HG03135 (cell line): Measurements from ENCODE around the gene NR3C1.

ENCODE experiments used
- ATAC-seq: cut with Tn5 transposase; IDR thresholded peaks from one replicate; pipeline ENCODE4 v1.9.1; 2021; ENCODE audit warnings: mild to moderate bottlenecking, moderate library complexity; ENCODE audit not compliant: unreplicated experiment

The NR3C1 gene

GRCh38 chr5:143403593-143404415, at the start of gene NR3C1:
TSS of gene NR3C1 (minus strand) at chr5:143403686. CDS start at chr5:143400839, 2,847 bp downstream.
- ATAC-seq: peak; percentile 58

DNA sequence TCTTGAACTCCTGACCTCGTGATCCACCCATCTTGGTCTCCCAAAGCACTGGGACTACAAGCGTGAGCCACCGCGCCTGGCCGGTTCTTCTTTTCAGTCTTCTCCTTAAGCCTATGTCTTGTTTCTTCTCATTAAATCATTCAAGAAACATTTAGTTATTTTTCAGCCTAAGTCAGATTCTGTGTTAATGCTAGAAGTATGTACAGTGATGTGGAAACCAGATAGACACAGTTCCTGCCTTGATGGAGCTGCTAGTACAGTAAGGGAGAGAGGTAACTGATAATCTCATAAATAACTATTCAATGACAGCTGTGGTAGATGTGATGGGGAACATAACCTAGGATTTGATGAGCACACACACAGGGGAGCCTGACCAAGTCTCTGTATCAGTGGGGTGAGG, 46.3 kb upstream of the NR3C1 start:
- no peak for ATAC-seq

GRCh38 chr5:143448518-143448917, 45.0 kb upstream of the NR3C1 start:
- no peak for ATAC-seq

GRCh38 chr5:143447983-143448382, 44.5 kb upstream of the NR3C1 start:
- no peak for ATAC-seq

DNA sequence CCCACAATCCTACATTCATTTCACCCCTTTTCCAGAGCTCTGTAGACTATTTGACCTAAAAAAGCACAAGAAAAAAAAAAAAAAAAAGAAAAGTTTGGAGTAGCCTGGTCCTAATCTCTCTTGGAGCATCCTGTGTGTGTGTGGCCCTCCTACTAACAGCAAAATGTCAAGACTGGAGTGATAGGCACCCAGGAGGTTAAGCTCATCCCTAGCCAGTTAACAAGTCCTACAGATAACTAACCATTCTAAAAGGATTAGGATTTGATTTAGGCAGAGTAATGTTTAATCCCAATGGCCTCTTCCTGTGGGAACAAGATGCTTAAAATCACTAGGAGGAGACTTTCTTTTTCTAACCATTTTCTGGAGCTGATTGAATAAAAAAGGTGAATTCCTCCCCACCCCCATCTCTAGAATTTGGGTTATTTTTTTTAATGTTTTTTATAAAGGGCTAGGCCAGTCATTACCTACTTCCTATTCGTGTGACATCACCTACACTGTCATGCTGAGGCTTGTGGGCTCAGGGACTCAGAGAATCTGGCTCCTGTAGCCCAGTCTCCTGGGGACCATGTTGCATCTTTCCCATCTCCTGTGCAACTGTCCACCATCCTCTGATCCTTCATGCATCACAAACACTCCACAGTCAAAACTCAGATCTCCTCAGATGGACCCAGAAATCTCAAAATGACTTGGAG, 43.2 kb upstream of the NR3C1 start:
- no peak for ATAC-seq

DNA sequence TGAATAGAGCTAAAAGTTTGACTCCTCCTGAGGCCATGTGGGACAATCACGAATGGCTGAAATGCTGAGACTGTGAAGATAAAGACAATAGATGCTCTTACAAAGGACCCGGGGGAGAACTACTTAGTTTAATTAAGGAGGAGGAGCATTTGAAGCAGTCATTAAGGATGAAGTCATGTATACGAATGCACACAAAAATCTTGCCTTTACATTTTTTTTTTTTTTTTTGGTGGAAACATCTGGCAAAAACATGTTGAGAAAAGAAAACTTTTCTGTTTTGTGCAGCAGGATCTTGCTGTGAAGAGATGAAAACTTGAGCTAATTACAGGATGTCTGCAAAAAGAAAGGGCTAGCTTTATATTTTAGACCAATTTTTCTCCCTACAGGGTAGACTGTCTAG, 42.3 kb upstream of the NR3C1 start:
- ATAC-seq: no peak

DNA sequence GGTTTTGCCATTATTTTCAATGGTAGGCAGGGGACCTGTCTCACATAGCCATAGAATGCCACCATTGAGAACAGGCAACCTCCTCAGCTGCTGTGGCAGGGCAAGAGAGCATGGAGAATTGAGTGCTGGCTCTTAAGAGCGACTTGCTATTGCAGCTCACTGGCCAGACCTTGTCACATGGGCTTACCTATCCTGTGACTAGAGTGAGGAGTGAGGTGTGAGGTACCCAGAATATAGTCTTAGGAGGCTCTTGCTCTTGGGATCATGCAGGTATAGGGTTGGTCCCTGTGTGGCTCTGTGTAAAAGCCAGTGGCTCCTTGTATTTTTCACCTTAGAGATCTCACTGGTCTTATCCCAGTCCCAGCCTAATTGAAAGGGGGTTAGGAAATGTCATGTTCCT, 39.8 kb upstream of the NR3C1 start:
- no peak for ATAC-seq

DNA sequence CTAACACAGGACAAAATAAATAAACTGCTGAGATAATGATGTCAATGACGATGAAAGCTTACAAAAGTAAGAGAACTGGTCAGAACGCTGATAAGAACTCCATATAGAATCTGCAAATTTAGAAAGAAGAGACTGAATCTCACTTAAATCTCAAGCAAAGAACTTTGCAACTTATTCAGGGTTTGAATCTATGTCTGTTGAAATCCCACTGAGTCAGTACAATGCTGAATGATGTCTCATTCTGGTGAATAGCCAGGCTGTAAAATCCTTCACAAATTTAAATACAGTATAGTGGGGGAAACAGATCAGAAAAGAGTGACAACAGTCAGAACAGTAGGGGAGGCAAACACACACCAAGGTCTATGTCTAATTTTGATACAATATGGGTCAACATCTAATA, 38.9 kb upstream of the NR3C1 start:
- no peak for ATAC-seq

DNA sequence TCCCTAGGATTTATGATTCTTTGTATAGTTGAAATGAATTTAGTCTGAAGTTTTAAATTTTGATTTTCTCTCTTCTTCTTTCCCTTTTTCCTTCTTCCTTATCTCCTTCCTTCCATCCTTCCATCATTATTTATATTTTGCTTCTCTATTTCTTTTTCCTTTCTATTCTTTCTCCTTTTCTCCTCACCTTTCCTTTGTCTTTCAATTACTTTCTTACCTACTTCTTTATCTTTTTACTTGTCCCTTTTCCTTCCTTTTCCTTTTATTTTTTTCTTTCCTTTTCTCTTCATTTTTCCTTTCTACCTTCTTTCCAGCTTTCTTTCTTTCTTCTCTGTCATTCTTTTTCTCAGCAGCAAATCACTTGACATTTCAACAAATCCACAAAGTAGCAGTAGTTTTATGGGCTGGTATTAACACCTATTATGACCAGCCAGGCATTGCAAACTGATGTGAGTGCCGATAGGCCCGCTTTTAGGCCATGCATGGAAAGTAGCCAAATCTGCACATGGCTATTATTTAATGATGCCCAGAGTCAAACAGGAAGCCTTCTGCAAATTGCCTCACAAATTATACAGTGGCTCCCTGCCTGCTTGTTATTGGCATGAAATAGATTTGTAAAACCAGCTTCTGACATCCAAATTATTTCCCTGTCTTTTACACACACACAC, 37.1 kb upstream of the NR3C1 start:
- ATAC-seq: no peak

- ATAC-seq: no peak
Observed at GRCh38 chr5:143437666-143438273, 34.3 kb upstream of the NR3C1 start.

GRCh38 chr5:143436871-143437270, 33.4 kb upstream of the NR3C1 start:
- ATAC-seq: no peak

- peak; percentile 82 for ATAC-seq
Observed at GRCh38 chr5:143435210-143435657, 31.7 kb upstream of the NR3C1 start.

- ATAC-seq: peak; percentile 37
Observed at GRCh38 chr5:143434261-143435209, 31.0 kb upstream of the NR3C1 start.

DNA sequence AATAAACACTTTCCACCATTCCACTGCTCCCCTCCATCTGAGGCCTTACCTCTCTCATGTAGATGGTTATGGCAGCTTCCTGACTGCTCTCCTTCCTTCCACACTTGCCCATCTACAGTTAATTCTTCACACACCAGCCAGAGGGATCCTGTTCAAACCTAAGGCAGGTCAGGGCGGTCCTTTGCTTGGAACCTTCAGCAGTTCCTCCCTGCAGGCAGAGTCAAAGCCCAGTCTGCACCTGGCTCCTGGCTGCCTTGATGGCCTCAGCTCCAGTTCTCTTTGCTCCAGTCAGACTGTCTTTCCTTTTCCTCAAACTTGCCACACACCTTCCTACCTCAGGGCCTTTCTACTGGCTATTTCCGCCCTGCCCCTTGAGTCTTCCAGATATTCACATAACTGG, 30.2 kb upstream of the NR3C1 start:
- no peak for ATAC-seq

GRCh38 chr5:143432658-143433239, 29.3 kb upstream of the NR3C1 start:
- no peak for ATAC-seq

DNA sequence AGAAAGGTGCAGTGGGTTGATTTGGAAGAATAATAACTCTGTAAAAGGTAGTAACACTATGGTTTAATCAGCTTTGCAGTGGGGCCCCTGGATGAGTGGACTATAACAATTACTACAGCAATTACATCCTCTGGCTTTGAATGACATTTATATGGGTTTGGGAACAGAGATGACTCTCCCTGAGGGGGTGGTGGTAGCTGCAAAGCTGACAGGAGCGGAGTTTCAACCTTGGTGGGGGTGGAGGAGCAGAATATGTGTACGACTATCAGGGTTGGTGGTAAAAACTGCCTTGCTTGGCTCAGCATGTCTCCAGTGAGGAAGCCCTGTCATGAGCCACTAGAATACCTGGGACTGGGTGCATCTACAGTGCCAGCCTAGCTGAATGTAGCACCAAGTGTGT, 28.3 kb upstream of the NR3C1 start:
- no peak for ATAC-seq

- ATAC-seq: no peak
Observed at GRCh38 chr5:143428738-143429420, 25.4 kb upstream of the NR3C1 start.

DNA sequence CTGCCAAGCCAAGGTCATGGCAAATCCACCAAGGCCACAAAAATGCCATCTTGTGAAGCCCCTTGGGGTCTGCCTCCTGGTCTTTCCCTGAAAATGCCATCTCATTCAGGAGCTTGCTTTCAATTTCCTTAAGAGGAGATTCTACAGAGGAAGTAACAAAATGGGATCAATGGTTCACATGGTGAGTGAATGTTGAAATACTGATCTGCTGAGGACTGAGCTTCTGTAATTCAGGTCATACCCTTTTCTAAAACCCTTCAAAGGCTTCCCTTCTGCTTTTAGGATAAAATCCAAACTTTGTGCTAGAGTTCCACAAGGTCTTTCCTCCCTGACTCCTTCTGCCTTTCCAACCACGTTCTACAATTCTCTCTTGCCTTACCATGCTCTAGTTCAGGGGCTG, 24.7 kb upstream of the NR3C1 start:
- ATAC-seq: no peak

DNA sequence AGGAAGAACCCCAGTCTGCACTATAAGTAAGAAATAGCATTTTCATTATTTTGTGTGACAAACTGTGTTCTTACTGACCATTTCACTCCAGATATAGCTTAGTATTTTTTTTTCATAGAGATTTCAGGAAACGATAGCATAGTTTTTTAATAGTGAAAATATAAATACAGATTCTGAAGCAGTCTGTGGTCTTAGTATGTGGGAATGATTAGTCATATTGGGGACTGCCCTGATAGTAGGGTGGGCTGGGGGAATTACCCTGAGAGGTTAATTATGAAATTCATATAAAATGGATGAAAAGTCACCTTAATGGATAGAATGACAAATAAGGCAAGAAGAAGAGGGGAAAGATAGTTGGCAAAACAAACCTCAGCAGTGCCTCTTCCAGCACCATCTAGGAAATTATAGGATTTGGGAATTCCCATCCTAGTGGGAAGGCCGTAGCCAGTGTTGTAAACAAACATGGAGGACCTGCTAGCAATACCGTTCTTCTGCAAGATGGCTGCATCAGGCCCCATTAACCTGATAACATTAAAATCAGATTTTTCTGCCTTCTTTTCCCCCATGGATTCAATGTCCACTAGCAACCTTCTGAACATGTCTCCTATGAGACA, 23.7 kb upstream of the NR3C1 start:
- peak; percentile 40 for ATAC-seq
